OCI-LY3 (cell line): ENCODE measurements around the gene DDX23.
A peak's percentile ranks its signal among the peaks of the same experiment; 100 is the strongest.

Experiments used
- H2AFZ ChIP-seq: fragments of 200-600, 300-600 bp; shearing (Covaris generic); 2 replicates; pipeline ENCODE4 v1.6.0; 2014; ENCODE audit warnings: antibody characterized with exemption, low read depth, low read length
- H3K27ac ChIP-seq: fragments of 200-600, 300-600 bp; sonication (generic); 2 replicates; pipeline ENCODE4 v1.5.1; 2014; ENCODE audit warnings: mild to moderate bottlenecking, low read length, moderate library complexity, mixed read lengths
- H3K27me3 ChIP-seq: fragments of 200-600, 300-600 bp; sonication (generic); 2 replicates; pipeline ENCODE4 v1.6.1; 2014; ENCODE audit warnings: low read depth, low read length, mixed read lengths
- H3K36me3 ChIP-seq: fragments of 200-600, 300-600 bp; sonication (generic); replicated peaks from 2 replicates; pipeline ENCODE3; 2014; ENCODE audit warnings: low read depth, low read length, mixed read lengths
- H3K4me1 ChIP-seq: fragments of 300-600, 200-600 bp; sonication (generic); 2 replicates; pipeline ENCODE4 v1.6.1; 2014; ENCODE audit warnings: low read length, mixed read lengths
- H3K4me2 ChIP-seq: fragments of 200-600, 300-600 bp; sonication (generic); 2 replicates; pipeline ENCODE4 v1.6.1; 2014; ENCODE audit warnings: low read length, mixed read lengths
- H3K4me3 ChIP-seq: fragments of 300-600, 200-600 bp; sonication (generic); 2 replicates; pipeline ENCODE4 v1.5.1; 2014; ENCODE audit warnings: antibody characterized with exemption, mild to moderate bottlenecking, low read length, moderate library complexity
- H3K79me2 ChIP-seq: fragments of 300-600, 200-600 bp; shearing (Covaris generic); 2 replicates; pipeline ENCODE4 v1.6.1; 2014; ENCODE audit warnings: mild to moderate bottlenecking, low read length, mixed read lengths
- H3K9ac ChIP-seq: fragments of 300-600, 200-600 bp; shearing (Covaris generic); 2 replicates; pipeline ENCODE4 v1.6.0; 2014; ENCODE audit warnings: mild to moderate bottlenecking, low read length, moderate library complexity
- H3K9me3 ChIP-seq: fragments of 200-600, 300-600 bp; shearing (Covaris generic); 2 replicates; pipeline ENCODE4 v1.6.1; 2014; ENCODE audit warnings: low read length, mixed read lengths; ENCODE audit not compliant: insufficient read depth
- H4K20me1 ChIP-seq: fragments of 200-600, 300-600 bp; sonication (generic); 2 replicates; pipeline ENCODE4 v1.6.1; 2016; ENCODE audit warnings: low read length, mixed read lengths; ENCODE audit not compliant: insufficient read depth
- CTCF ChIP-seq: fragments of 200-600, 300-600 bp; sonication (generic); IDR thresholded peaks from 2 replicates; pipeline ENCODE4 v1.5.1; 2014; ENCODE audit warnings: antibody characterized with exemption, low read length, low read depth
- EZH2phosphoT487 ChIP-seq: fragments of 200-600 bp; shearing (Covaris generic); IDR thresholded peaks from 2 replicates; pipeline ENCODE4 v1.6.1; 2018; ENCODE audit warnings: antibody characterized with exemption, mixed run types, low read depth

DDX23 gene

DNA sequence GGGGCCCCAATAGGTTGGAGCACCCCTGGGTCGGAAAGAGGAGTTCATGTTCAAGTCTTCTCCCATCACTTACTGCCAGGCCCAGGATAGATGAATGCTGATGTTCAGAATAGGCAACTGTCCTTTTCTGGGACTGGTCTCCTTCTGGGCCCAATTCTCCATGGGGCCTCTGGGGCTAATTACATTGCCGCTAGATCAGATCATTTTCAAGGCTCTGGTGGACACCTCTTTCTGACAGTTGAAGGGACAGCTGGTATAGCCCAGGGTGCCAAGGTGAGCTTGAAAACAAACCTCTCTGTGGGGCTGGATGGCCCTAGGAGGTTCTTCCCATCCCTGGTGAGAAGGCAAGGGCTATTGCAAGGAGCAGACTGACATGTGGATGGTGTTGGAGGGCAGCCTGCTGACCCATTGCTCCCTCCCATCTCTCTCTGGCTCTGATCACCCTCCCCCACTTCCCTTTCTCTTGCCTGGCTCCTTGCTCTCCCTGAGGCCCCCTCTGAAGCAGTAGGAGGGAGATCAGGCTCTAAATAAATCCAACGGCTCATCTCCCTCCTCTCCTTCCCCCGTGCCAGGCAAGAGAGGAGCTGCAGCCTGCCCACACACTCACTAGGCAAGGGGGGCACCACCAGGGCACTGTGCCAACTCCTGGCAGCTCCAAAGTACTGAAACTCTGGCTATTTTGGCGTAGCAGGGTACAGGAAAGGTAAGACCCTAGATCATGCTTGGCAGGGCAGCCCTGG lies 31.8 kb downstream of the DDX23 start:
- no peak overlapping the region for H3K9ac ChIP-seq
- H3K27me3 ChIP-seq, result peaks cover 27% of the 10 kb centered on the region
- no peaks in the 10 kb centered on the region for H4K20me1 ChIP-seq
- no peak overlapping the region for H2AFZ ChIP-seq
- TF ChIP-seq EZH2phosphoT487 (no peak), CTCF (no peak)
- H3K4me2 ChIP-seq, result no peak overlapping the region
- H3K27ac ChIP-seq, result no peak overlapping the region
- peaks cover 24% of the 10 kb centered on the region for H3K4me1 ChIP-seq
- H3K36me3 ChIP-seq, result no peaks in the 10 kb centered on the region
- H3K4me3 ChIP-seq, result no peak overlapping the region
- no peaks in the 10 kb centered on the region for H3K9me3 ChIP-seq
- no peaks in the 10 kb centered on the region for H3K79me2 ChIP-seq

- no peaks in the 10 kb centered on the region for H4K20me1 ChIP-seq
- H2AFZ ChIP-seq, result 0 out of 2 replicates have a peak overlapping the region, but pooled peaks have one; percentile 23
- no peak overlapping the region for H3K27ac ChIP-seq
Observed at GRCh38 chr12:48818831-48819590, 33.0 kb downstream of the DDX23 start.

GRCh38 chr12:48817873-48818830 lies 33.8 kb downstream of the DDX23 start, which contains the start of gene CACNB3:
TSS of gene CACNB3 (plus strand) at chr12:48818496. CDS start at chr12:48818930, 434 bp downstream.
- no peaks in the 10 kb centered on the region for H4K20me1 ChIP-seq
- H3K9me3 ChIP-seq, result no peaks in the 10 kb centered on the region
- no peak within 1 kb of the TSS for H3K27ac ChIP-seq
- peak within 1 kb of the TSS; percentile 91 for H3K4me3 ChIP-seq
- peak within 1 kb of the TSS; percentile 77 for H3K4me2 ChIP-seq
- H3K36me3 ChIP-seq, result no peaks in the 10 kb centered on the region
- TF ChIP-seq CTCF (no peak), EZH2phosphoT487 (no peak)
- H3K4me1 ChIP-seq, result peaks cover 18% of the 10 kb centered on the region
- peak within 1 kb of the TSS; percentile 62 for H3K9ac ChIP-seq
- peak within 1 kb of the TSS; percentile 68; the same call in 1 of the 2 replicates for H2AFZ ChIP-seq
- H3K27me3 ChIP-seq, result peaks cover 27% of the 10 kb centered on the region
- no peaks in the 10 kb centered on the region for H3K79me2 ChIP-seq

More at GRCh38 chr12:48818831-48819590, 33.0 kb downstream of the DDX23 start:
- no peaks in the 10 kb centered on the region for H3K36me3 ChIP-seq
- no peaks in the 10 kb centered on the region for H3K9me3 ChIP-seq
- peaks cover 19% of the 10 kb centered on the region for H3K4me1 ChIP-seq
- H3K79me2 ChIP-seq, result no peaks in the 10 kb centered on the region
- TF ChIP-seq CTCF (peak; percentile 55), EZH2phosphoT487 (no peak)
- peaks cover 27% of the 10 kb centered on the region for H3K27me3 ChIP-seq
- H3K4me3 ChIP-seq, result peak overlapping the region; percentile 91
- H3K9ac ChIP-seq, result peak overlapping the region; percentile 62
- peak overlapping the region; percentile 77 for H3K4me2 ChIP-seq
